AG09319 (cell line): ENCODE data around the gene NACAD.

Experiments
- DNase-seq: peaks from one replicate; pipeline ENCODE4 v3.0.0-alpha.2; 2010; ENCODE audit warnings: low read depth; ENCODE audit errors: extremely low read depth
- CTCF ChIP-seq: IDR thresholded peaks from 2 replicates; pipeline ENCODE4 v1.5.1; 2011; ENCODE audit warnings: low read depth, mild to moderate bottlenecking, inconsistent platforms, low read length, moderate library complexity

NACAD gene

GRCh38 chr7:45081670-45081974 lies 7.1 kb downstream of the NACAD start:
- DNase-seq: no peak
- TF ChIP-seq CTCF: no peak

- TF ChIP-seq CTCF: no peak
Observed at GRCh38 chr7:45080958-45081669, 7.7 kb downstream of the NACAD start.

GRCh38 chr7:45080265-45080957 lies 8.4 kb downstream of the NACAD start:
- no peak for DNase-seq
- TF ChIP-seq CTCF: no peak

More at GRCh38 chr7:45080958-45081669, 7.7 kb downstream of the NACAD start:
- DNase-seq: no peak

- no peak for TF ChIP-seq CTCF
- DNase-seq: no peak
Observed at GRCh38 chr7:45078125-45078681, 10.6 kb downstream of the NACAD start.

GRCh38 chr7:45077579-45077978 lies 11.2 kb downstream of the NACAD start:
- no peak for TF ChIP-seq CTCF
- DNase-seq: no peak

GRCh38 chr7:45076946-45077345 lies 11.8 kb downstream of the NACAD start:
- TF ChIP-seq CTCF: no peak
- DNase-seq: no peak

- no peak for DNase-seq
- no peak for TF ChIP-seq CTCF
Observed at GRCh38 chr7:45075871-45076796, 12.6 kb downstream of the NACAD start.
